ENCODE data around the gene ADAT2. TPM values are rescaled to one million over a fixed set of nuclear protein-coding genes. Genes with fewer than 3 reads are reported as not detected.

Gene ADAT2
- total RNA-seq, 1 donor from 2014 or later, result 4.8 TPM

GRCh38 chr6:143399176-143399575, 51.3 kb downstream of the ADAT2 start:
- no peak for DNase-seq (ENCODE audit: low read depth, low spot score)

DNA sequence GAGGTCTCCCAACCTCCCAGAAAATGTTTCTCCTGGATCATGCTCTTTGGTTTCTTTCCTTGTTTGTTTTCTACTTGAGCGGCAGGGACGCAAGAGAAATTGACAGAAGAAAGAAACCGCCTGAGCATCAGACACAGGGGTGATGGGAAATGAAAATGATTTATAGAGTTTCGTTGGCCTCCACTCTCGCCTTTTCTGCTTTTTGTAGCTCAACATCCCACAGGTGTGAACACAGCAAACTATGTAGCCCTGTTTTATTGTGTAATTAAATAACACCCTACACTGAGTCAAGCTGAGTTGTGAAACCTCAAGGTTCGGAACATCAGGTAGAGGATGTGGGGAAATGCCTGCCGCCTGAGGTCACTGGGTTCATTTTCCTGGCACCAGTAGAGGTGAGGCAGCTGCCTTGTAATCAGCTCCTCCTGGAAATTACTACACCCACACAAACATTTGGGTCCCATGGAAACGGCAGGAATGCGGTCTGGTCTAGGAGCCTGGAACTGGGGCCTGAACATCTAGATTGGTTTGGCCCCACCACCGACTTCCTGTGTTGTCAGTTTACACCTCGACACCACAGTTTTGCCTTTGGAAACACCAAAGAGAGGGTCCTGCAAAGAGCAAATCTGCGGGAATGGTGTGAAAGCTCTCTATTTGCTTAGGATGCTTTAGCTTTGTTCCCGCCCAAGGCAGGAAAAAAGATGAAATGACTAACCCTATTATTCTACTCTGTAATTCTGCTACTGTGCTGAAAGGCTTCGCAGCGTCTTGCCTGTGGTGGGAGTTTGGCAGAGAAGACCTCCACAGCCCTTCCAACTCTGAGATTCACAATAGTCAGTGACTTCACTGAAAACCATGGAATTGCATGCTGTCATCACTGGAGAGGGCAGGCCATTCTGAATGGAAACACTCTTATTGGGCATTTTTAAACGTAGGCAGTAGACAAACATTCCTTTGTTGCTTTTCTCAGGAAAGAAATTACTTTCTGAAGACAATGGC, 53.0 kb downstream of the ADAT2 start:
- DNase-seq (ENCODE audit: low read depth, low spot score), result peak; percentile 53

DNA sequence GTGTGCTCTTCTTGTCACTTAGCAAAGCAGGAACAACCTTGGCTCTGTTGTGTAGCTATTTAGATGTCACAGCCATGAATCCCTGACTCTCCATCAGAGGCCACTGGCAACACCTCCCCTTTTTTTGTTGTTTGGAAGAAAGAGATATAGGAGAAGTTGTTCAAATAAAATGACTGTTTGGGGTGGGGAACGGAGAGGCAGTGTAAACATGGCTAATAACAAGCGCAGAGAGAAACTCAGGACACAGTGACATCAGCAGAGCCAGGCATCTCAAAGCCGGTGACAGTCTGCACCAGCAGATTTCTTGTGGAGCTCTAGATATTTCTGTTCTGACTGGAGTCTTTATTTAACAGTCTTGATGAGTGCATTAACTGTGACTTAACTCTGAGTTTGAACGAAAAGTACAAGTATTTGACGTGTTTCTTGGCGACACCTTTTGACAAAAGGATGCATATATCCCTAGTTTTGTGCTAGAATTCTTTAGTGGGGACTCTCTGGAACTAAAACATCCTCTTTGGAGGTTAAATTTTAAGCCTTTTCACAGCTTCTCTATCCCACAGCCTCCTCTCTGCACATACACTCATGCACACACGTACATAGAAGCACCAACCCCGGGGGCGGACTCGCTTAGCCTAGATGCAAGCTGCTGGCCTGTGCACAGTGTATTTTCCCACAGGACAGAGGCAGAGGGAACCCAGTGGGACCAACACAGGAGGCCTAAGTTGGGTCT, 53.8 kb downstream of the ADAT2 start:
- DNase-seq (ENCODE audit: low read depth, low spot score), result no peak

GRCh38 chr6:143395699-143396098, 54.8 kb downstream of the ADAT2 start:
- no peak for DNase-seq (ENCODE audit: low read depth, low spot score)

GRCh38 chr6:143394389-143394788, 56.1 kb downstream of the ADAT2 start:
- DNase-seq (ENCODE audit: low read depth, low spot score), result no peak

- no peak for DNase-seq (ENCODE audit: low read depth, low spot score)
Measured at GRCh38 chr6:143390278-143390677, 60.2 kb downstream of the ADAT2 start.

- DNase-seq (ENCODE audit: low read depth, low spot score), result no peak
Measured at GRCh38 chr6:143385636-143386035, 64.9 kb downstream of the ADAT2 start.

DNA sequence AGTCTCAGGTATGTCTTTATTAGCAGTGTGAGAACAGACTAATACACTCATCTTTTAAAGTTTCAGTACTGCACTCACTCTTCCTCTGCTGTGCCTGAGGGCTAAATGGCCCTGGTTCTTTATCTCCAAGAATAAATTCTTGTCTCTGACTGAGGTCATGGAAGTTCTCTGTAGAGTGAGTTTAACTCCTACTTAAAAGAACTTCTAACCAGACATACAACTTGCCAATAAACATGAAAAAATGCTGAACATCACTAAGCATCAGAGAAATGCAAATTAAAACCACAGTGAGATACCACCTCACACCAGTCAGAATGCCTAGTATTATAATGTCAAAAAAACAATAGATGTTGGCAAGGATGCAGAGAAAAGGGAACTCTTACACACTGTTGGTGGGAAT, 73.6 kb downstream of the ADAT2 start:
- DNase-seq (ENCODE audit: low read depth, low spot score), result no peak

- no peak for DNase-seq (ENCODE audit: low read depth, low spot score)
Measured at GRCh38 chr6:143376375-143376774, 74.1 kb downstream of the ADAT2 start.

GRCh38 chr6:143375022-143375585, 75.4 kb downstream of the ADAT2 start:
- no peak for DNase-seq (ENCODE audit: low read depth, low spot score)

- no peak for DNase-seq (ENCODE audit: low read depth, low spot score)
Measured at GRCh38 chr6:143374014-143374413, 76.5 kb downstream of the ADAT2 start.

Other genes starting within 250 kb of the ADAT2 start
- 21.6 and 26.2 TPM in 2 replicates for gene PEX3, start 110 bp upstream of the ADAT2 start, total RNA-seq
- 36.5 and 38.7 TPM in 2 replicates for gene FUCA2, start 61.0 kb upstream of the ADAT2 start, total RNA-seq
- gene PHACTR2, start 227.3 kb upstream of the ADAT2 start, total RNA-seq, result 137 and 209 TPM in 2 replicates